HG03520 (cell line): ENCODE results near the gene FLAD1.
"Not testable (repeated sequence)": the region's sequence is repeated elsewhere in the genome, so short reads cannot be mapped to it uniquely, and the experiment has no call there.

Experiments
- ATAC-seq: cut with Tn5 transposase; IDR thresholded peaks from one replicate; pipeline ENCODE4 v1.9.1; 2021; ENCODE audit warnings: mild to moderate bottlenecking, moderate library complexity; ENCODE audit not compliant: unreplicated experiment

Gene FLAD1

DNA sequence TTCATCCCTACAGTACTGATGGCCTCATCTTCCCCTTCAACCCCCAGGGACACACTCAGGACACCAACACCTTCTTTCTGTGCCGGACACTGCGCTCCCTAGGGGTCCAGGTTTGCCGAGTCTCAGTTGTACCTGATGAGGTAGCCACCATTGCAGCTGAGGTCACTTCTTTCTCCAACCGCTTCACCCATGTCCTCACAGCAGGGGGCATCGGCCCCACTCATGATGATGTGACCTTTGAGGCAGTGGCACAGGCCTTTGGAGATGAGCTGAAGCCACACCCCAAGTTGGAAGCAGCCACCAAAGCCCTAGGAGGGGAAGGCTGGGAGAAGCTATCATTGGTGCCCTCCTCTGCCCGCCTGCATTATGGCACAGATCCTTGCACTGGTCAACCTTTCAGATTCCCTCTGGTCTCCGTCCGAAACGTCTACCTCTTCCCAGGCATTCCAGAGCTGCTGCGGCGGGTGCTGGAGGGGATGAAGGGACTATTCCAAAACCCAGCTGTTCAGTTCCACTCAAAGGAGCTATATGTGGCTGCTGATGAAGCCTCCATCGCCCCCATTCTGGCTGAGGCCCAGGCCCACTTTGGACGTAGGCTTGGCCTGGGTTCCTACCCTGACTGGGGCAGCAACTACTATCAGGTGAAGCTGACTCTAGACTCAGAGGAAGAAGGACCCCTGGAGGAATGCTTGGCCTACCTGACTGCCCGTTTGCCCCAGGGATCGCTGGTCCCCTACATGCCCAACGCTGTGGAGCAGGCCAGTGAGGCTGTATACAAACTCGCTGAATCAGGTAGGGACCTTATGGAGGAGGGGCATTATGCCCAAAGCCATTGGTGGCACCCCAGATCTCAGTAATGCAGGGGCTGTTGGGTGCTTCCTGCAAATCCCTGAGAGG is 5.2 kb downstream of the FLAD1 start:
- no peak for ATAC-seq

- ATAC-seq, result no peak
Observed at GRCh38 chr1:154989195-154989860, 6.2 kb downstream of the FLAD1 start.

DNA sequence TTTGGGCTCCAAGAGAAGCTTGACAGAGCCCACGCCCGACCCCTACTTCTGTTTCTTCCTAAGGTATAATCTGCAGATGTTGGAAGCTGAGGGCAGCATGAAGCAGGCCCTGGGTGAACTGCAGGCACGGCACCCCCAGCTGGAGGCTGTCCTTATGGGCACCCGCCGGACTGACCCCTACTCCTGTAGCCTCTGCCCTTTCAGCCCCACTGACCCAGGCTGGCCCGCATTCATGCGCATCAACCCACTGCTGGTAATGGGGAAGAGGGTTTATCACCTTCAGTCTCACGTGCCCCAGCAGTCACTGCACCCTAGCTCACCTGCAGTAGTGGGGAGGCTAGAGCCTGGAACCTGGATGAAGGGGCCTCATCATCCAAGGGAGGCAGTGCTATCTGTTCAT is 7.1 kb downstream of the FLAD1 start:
- no peak for ATAC-seq

GRCh38 chr1:154992721-154993571 is 9.8 kb downstream of the FLAD1 start:
- ATAC-seq, result no peak

DNA sequence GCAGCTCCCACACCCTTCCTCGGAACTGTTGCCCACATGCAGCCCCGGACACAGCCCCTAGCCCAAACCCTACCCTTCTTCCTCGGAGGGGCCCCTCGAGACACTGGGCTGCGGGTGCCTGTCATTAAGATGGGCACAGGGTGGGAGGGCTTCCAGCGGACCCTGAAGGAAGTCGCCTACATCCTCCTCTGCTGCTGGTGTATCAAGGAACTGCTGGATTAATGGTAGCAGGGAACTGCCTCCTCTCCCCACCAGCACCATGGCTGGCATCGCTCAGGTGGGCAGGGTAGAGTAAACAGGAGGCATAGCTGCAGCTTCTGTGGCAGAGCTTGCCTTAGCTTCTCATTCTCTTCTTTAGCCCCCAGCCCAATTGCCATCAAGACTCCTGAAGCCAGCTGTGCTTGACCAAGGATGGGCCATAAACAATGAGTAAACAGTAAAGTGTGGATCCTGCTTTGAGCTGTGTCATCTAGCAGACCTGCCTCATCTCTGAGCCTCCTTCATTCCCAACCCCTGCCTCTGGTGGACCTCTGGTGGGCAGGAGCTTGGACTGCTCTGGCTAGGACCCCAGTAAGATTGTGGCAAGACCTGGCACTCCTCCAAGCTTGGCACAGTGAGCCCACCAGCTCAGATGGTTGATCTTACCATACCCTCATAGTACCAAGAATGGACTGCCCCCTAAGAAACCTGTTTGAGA is 10.6 kb downstream of the FLAD1 start, which contains the start of gene LENEP:
Gene LENEP, plus strand, starts transcription at position 15 of the 697 bp plus-strand sequence. Its CDS starts 22 bp downstream, at position 37.
- no peak for ATAC-seq

- ATAC-seq, result no peak
Observed at GRCh38 chr1:154994269-154994587, 11.1 kb downstream of the FLAD1 start.

GRCh38 chr1:154994591-154994990 is 11.4 kb downstream of the FLAD1 start:
- no peak for ATAC-seq

GRCh38 chr1:154995301-154995983 is 12.3 kb downstream of the FLAD1 start:
- ATAC-seq, result not testable (repeated sequence)

GRCh38 chr1:154996966-154997701 is 14.0 kb downstream of the FLAD1 start:
- no peak for ATAC-seq

- ATAC-seq, result no peak
Observed at GRCh38 chr1:154998201-154998780, 15.1 kb downstream of the FLAD1 start.

DNA sequence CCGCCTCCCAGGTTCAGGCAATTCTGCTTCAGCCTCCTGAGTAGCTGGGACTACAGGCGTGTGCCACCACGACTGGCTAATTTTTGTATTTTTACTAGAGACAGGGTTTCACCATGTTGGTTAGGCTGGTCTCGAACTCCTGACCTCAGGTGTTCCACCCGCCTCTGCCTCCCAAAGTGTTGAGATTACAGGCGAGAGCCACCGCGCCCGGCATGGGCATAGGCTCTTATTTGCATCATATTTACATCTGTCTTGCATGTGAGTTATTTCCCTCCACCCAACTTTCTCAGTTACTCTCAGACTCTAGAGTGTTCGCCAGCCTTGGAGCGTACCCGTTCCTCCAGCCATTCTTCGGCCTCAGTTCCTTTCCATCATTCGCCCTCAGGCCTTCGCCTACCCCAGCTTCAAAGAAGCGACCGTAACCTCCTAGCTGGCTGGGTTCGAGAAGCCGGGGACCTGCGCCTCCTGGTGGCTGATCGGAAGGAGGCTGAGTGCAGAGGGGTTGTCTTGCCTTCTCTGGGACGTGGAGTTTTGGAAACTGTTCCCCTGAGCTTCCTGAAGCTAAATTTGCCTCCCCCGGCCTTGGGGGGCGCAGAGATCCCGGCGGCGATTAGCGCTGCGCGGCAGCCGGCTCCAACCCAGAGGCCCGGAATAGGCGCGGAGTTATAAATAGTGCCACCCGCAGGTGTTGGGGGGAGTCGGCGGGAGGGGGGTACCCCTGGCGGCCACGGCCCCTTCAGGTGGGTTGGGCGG is 15.8 kb downstream of the FLAD1 start:
- ATAC-seq, result no peak

GRCh38 chr1:154999571-155000410 is 16.6 kb downstream of the FLAD1 start:
- no peak for ATAC-seq

GRCh38 chr1:155000411-155000725 is 17.2 kb downstream of the FLAD1 start:
- no peak for ATAC-seq

GRCh38 chr1:155000726-155001424 is 17.7 kb downstream of the FLAD1 start:
- ATAC-seq, result peak; percentile 32

GRCh38 chr1:155001425-155001674 is 18.2 kb downstream of the FLAD1 start:
- ATAC-seq, result peak; percentile 7

- peak; percentile 60 for ATAC-seq
Observed at GRCh38 chr1:155001675-155002463, 18.7 kb downstream of the FLAD1 start.
